Esophagus squamous epithelium (tissue), 5 donors: ENCODE results near the gene RPL7A. TPM values are rescaled to one million over a fixed set of nuclear protein-coding genes. Genes with fewer than 3 reads are reported as not detected.
A peak's percentile ranks its signal among the peaks of the same experiment; 100 is the strongest.

Source experiments
- DNase-seq: peaks from one replicate; lab custom pipeline; 2025; lab: John Stamatoyannopoulos, UW
- H3K27ac ChIP-seq, 4 donors: fragments of 200-600 bp; sonication (generic); one replicate each; pipeline ENCODE4 v1.5.1; 2016 to 2019; ENCODE audit warnings: mild to moderate bottlenecking in 1 of 4
- H3K27me3 ChIP-seq, 4 donors: fragments of 200-600 bp; sonication (generic); 1 replicate in 3 of 4; 2 replicates in 1 of 4; pipeline versions ENCODE4 v1.5.1 to v1.6.0; 2017 to 2021; ENCODE audit warnings: antibody characterized with exemption in 1 of 4
- H3K36me3 ChIP-seq, 3 donors: fragments of 200-600 bp; sonication (generic); one replicate each; pipeline ENCODE4 v1.5.1; 2016 to 2019
- H3K4me1 ChIP-seq, 3 donors: fragments of 200-600 bp; sonication (generic); one replicate each; pipeline ENCODE4 v1.5.1; 2017 to 2019
- H3K4me3 ChIP-seq, 4 donors: fragments of 200-600 bp; sonication (generic); 1 replicate in 3 of 4; 2 replicates in 1 of 4; pipeline ENCODE4 v1.5.1; 2016 to 2019; ENCODE audit warnings: mild to moderate bottlenecking in 2 of 4, moderate library complexity in 1 of 4
- H3K9me3 ChIP-seq, 3 donors: fragments of 200-600 bp; sonication (generic); one replicate each; pipeline ENCODE4 v1.5.1; 2016 to 2019
- CTCF ChIP-seq, 6 experiments: fragments of 450-650 bp in 4 of 6; fragments of 200-600 bp in 2 of 6; sonication (generic) in 2 of 6; IDR thresholded peaks; one replicate each; pipeline ENCODE4 v1.5.1; 2016 to 2019; ENCODE audit warnings: antibody characterized with exemption in 6 of 6, mild to moderate bottlenecking in 4 of 6, moderate library complexity in 4 of 6
- POLR2A ChIP-seq, 4 donors: fragments of 450-650 bp; IDR thresholded peaks; one replicate each; pipeline ENCODE4 v1.6.1; 2017; ENCODE audit warnings: antibody characterized with exemption in 4 of 4, mild to moderate bottlenecking in 4 of 4, moderate library complexity in 3 of 4
- WGBS, 2 donors: methylation state at CpG; one replicate each; pipeline ENCODE4 v1.1.5; 2018; 5-methylcytosine and 5-hydroxymethylcytosine counted together
- intact Hi-C: fragments of 100-400 bp; cut with DNase I; formaldehyde crosslinking; loops from one replicate; pipeline ENCODE4 v1.15.0; 2022
- total RNA-seq, 4 donors: library from RNA; depleted of rRNA; stranded (reverse); fragments of >200 nt; gene quantifications; one replicate each; pipeline ENCODE4 v1.1.0, GENCODE V29; 2016
- donor health status: DM: yes; HTN: yes; CAD: no.

RPL7A gene
- total RNA-seq, 4 donors from 2014 or later = 1,828 to 2,553 (median 2,363) TPM

- Histone ChIP-seq H3K4me1 (peaks cover 0 to 57% (median 17%) of the 10 kb centered on the region in 3 donors), H3K27ac (peak overlapping the region in 2 of 4 donors; percentile 36 to 52), H3K4me3 (no peak overlapping the region), H3K9me3 (no peaks in the 10 kb centered on the region), H3K27me3 (no peaks in the 10 kb centered on the region), H3K36me3 (peaks cover 0 to 1% (median 0%) of the 10 kb centered on the region in 3 donors)
- DNase-seq = no peak
- intact Hi-C loops = no loop called here
- TF ChIP-seq CTCF (IDR thresholded peaks at IDR 0.05) (no peak), POLR2A (IDR thresholded peaks at IDR 0.05) (no peak)
- 80% methylated on average over 1 of the region's 1 CpG; no CpG with 5 or more reads in 1 of the 2 donors for WGBS, 2 donors
Measured at GRCh38 chr9:133378408-133378962, 30.5 kb downstream of the RPL7A start.

GRCh38 chr9:133379153-133380086 is 31.4 kb downstream of the RPL7A start:
- intact Hi-C loops = no loop called here
- Histone ChIP-seq H3K4me1 (peaks cover 0 to 48% (median 11%) of the 10 kb centered on the region in 3 donors), H3K4me3 (no peak overlapping the region), H3K27ac (peak overlapping the region in 1 of 4 donors; percentile 52), H3K27me3 (no peaks in the 10 kb centered on the region), H3K36me3 (no peaks in the 10 kb centered on the region), H3K9me3 (no peaks in the 10 kb centered on the region)
- TF ChIP-seq POLR2A (IDR thresholded peaks at IDR 0.05) (no peak), CTCF (IDR thresholded peaks at IDR 0.05) (no peak)
- 80 to 83% methylated on average over 8 to 9 of the region's 14 CpGs for WGBS, 2 donors
- DNase-seq = no peak

- H3K9me3 ChIP-seq = no peaks in the 10 kb centered on the region
- intact Hi-C loops = no loop called here
- TF ChIP-seq POLR2A (IDR thresholded peaks at IDR 0.05) (no peak), CTCF (IDR thresholded peaks at IDR 0.05) (no peak)
- no peak for DNase-seq
- peaks cover 0 to 38% (median 11%) of the 10 kb centered on the region in 3 donors for H3K4me1 ChIP-seq
- WGBS, 2 donors = 87% methylated on average over 4 of the region's 4 CpGs
- no peaks in the 10 kb centered on the region for H3K36me3 ChIP-seq
- H3K27me3 ChIP-seq = no peaks in the 10 kb centered on the region
- H3K27ac ChIP-seq = no peak overlapping the region
- H3K4me3 ChIP-seq = no peak overlapping the region
Measured at GRCh38 chr9:133380734-133381133, 32.7 kb downstream of the RPL7A start.

GRCh38 chr9:133382507-133383141 is 34.6 kb downstream of the RPL7A start:
- no peak for DNase-seq
- Histone ChIP-seq H3K36me3 (no peaks in the 10 kb centered on the region), H3K4me3 (no peak overlapping the region), H3K27ac (no peak overlapping the region), H3K9me3 (no peaks in the 10 kb centered on the region), H3K4me1 (peaks cover 6 to 32% (median 6%) of the 10 kb centered on the region in 3 donors), H3K27me3 (no peaks in the 10 kb centered on the region)
- 76 to 85% methylated on average over 4 of the region's 4 CpGs for WGBS, 2 donors
- TF ChIP-seq CTCF (IDR thresholded peaks at IDR 0.05) (no peak), POLR2A (IDR thresholded peaks at IDR 0.05) (no peak)
- intact Hi-C loops = no loop called here
